HG03558 (cell line): Measurements from ENCODE around the gene INF2.

Experiments used
- ATAC-seq: cut with Tn5 transposase; IDR thresholded peaks from one replicate; pipeline ENCODE4 v1.9.1; 2021; ENCODE audit warnings: moderate number of reproducible peaks; ENCODE audit not compliant: unreplicated experiment; ENCODE audit errors: extremely low read depth

The INF2 gene

GRCh38 chr14:104687601-104688504 is 1.6 kb upstream of the INF2 start:
- ATAC-seq: no peak

GRCh38 chr14:104688505-104689108 is 811 bp upstream of the INF2 start:
- ATAC-seq: no peak

- no peak for ATAC-seq
Observed at GRCh38 chr14:104689881-104690711, 678 bp downstream of the INF2 start.

- no peak for ATAC-seq
Observed at GRCh38 chr14:104690861-104691455, 1.5 kb downstream of the INF2 start.

GRCh38 chr14:104691546-104692260 is 2.3 kb downstream of the INF2 start:
- no peak for ATAC-seq

- ATAC-seq: no peak
Observed at GRCh38 chr14:104692261-104692938, 3.0 kb downstream of the INF2 start.

GRCh38 chr14:104692939-104693315 is 3.5 kb downstream of the INF2 start:
- no peak for ATAC-seq

- no peak for ATAC-seq
Observed at GRCh38 chr14:104693482-104694431, 4.3 kb downstream of the INF2 start.

GRCh38 chr14:104694475-104694950 is 5.1 kb downstream of the INF2 start:
- no peak for ATAC-seq

GRCh38 chr14:104694991-104695659 is 5.7 kb downstream of the INF2 start:
- no peak for ATAC-seq

- no peak for ATAC-seq
Observed at GRCh38 chr14:104695660-104696000, 6.2 kb downstream of the INF2 start.

- ATAC-seq: no peak
Observed at GRCh38 chr14:104696671-104697316, 7.4 kb downstream of the INF2 start.

- ATAC-seq: no peak
Observed at GRCh38 chr14:104697317-104697703, 7.9 kb downstream of the INF2 start.

GRCh38 chr14:104697892-104698583 is 8.6 kb downstream of the INF2 start:
- no peak for ATAC-seq

GRCh38 chr14:104698688-104699425 is 9.4 kb downstream of the INF2 start:
- no peak for ATAC-seq

- no peak for ATAC-seq
Observed at GRCh38 chr14:104699426-104699748, 10.0 kb downstream of the INF2 start.
